NCI-H1694 treated with DMSO at 0.1 percent for 48 hours (cell line): ENCODE data around the gene ERRFI1.
"Not testable (repeated sequence)": the region's sequence is repeated elsewhere in the genome, so short reads cannot be mapped to it uniquely, and the experiment has no call there.

Experiments
- DNase-seq: peaks from one replicate; lab custom pipeline; 2025; lab: John Stamatoyannopoulos, UW

Gene ERRFI1

DNA sequence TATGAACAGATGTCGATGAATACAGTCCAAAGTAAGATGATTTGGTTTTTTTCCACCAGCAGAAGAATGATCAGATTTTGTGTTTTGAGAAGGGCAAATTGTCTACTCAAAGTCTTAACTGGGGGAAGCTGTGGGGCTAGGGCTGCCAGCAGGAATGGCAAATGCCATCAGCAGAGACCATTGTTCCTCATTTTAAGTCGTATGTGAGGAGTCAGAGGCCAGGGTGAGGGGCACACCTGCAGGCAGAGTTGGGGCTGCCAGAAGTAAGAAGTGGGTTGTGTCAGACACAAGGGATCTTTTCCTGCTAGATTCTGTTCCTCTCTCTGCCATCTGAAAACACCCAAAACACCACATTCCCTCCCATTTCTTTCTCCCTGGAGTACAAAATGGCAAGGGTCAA is 55.9 kb downstream of the ERRFI1 start:
- no peak for DNase-seq

DNA sequence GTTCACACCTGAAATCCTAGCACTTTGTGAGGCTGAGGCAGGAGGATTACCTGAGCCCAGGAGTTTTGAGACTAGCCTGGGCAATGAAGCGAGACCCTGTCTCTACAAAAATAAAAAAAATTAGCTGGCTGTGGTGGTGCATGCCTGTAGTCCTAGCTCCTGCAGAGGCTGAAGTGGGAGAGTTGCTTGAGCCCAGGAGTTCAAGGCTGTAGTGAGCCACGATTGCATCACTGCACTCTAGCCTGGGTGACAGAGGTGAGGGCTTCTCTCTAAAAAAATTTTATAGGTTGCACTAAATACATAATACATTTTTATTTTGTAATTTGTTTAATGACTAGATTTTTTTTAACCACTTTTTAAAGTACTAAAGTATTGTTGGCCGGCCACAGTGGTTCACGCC is 58.5 kb downstream of the ERRFI1 start:
- no peak for DNase-seq

DNA sequence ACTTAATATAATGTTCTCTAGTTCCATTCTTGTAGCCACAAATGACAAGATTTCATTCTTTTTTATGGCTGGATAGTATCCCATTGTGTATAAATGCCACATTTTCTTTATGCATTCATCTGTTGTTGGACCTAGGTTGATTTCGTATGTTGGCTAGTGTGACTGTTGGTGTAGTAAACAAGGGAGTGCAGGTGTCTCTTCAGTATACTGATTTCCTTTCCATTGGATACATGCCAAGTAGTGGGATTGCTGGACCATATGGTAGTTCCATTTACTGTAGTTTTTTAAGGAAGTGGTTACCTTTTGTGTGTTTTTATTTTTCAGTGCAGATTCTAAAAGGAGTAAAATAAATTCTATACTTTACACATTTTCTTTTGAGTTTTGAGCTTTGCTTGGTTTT is 58.9 kb downstream of the ERRFI1 start:
- DNase-seq, result peak; percentile 18

DNA sequence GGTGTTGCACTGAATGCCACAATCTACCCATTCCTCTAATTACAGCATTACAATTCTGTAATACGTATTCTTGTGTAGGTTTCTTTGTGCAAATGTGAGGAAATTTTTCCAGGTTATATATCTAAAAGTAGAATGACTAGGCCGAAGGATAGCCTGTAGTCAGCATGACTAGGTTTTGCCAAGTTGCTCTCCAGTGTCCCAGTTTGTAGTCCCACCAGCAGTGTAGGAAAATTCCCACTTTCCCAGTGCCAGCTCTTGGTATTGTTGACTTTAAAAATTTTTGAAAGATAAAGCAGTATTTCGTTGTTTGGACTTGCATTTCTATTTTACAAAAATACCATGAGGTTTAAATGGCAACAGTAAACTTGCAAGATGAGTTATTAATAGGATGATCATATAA is 61.6 kb downstream of the ERRFI1 start:
- no peak for DNase-seq

DNA sequence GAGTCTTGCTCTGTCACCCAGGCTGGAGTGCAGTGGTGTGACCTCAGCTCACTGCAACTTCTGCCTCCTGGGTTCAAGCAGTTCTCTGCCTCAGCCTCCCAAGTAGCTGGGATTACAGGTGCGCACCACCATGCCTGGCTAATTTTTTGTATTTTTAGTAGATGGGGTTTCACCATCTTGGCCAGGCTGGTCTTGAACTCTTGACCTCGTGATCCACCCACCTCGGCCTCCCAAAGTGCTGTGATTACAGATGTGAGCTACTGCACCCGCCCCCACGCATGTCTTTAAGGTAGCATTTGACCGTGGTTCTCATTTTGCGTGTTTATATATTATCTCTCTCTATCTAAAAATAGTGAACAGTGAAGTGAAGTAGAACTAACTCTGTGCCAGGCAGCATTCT is 62.3 kb downstream of the ERRFI1 start:
- not testable (repeated sequence) for DNase-seq

DNA sequence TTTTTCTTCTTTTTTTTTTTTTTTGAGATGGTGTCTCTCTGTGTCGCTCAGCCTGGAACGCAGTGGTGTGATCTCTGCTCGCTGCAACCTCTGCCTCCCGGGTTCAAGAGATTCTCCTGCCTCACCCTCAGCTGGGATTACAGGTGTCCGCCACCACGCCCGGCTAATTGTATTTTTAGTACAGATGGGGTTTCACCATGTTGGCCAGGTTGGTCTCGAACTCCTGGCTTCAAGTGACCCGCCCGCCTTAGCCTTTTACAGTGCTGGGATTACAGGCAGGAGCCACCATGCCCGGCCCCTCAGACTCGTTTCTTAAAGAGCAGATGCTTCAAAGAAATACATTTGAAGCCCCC is 62.8 kb downstream of the ERRFI1 start:
- DNase-seq, result not testable (repeated sequence)

DNA sequence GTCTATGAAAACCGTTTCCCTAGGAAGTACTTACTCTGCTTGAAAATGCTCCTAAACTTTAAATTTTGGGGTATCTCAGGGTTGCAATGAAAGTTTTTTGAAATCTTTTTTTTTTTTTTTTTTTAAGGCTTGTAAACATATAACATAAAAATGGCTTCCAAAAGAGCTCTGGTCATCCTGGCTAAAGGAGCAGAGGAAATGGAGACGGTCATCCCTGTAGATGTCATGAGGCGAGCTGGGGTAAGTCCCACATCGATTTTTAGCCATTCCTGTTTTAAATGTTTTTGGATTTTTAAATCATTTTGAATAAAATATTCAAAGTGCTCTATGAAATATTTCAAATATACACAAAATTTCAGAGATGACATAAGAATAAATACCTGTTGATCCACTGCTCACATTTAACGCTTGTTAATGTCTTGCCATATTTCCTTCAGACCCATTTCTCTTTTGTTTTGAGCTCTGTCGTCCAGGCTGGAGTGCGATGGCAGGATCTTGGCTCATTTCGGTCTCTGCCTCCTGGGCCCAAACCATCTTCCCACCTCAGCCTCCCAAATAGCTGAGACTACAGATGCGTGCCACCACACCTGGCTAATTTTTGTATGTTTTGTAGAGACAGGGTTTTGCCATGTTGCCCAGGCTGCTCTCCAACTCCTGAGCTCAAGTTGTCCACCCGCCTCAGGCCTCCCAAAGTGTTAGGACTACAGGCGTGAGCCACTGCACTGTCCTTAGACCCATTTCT is 63.3 kb downstream of the ERRFI1 start:
- no peak for DNase-seq

DNA sequence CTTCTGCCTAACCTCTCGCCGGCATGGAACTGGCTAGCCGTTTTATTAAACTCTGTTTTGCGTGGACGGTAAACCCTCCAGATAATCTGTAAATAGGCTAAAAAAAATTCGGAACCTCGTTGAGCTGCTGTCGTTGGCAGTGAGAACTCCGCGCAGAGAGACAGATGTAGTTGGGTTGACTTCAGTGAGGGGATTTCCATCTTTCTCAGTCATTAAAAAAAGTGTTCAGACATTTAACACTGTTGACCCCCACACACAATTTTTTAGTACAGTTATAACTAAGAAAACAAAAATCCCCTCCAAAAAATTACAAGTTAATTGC is 64.1 kb downstream of the ERRFI1 start:
- no peak for DNase-seq
